Measurements from ENCODE around the gene TOR1B.
"Not testable (repeated sequence)": the region's sequence is repeated elsewhere in the genome, so short reads cannot be mapped to it uniquely, and the experiment has no call there.

TOR1B gene

DNA sequence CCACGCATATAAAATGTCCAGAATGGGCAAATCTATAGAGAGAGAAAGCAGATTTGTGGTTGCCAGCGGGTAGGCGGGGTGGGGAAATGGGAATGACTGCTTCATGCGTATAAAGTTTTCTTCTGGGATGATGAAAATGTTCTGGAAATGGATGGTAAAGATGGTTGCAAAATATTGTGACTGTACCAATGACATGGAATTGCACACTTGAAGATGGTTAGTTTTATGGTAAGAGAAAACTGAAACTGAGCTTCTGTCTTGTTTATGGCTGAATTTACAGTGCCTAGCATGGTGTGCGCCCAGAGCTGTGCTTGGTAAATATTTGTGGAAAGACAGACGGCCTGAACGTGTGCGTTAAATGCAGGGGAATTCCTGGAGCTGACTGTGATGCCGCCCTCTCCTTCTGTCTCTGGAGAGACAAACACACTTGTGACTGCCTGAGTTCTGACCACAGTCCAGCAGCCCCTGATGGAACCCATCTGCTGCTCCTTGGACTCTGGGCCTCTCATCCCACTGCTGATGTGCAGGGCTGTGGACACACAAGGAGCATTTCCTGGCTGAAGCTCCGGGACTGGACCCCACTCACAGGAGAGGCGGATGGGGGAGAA, 41.6 kb upstream of the TOR1B start:
- TF ChIP-seq, protein P1, sequence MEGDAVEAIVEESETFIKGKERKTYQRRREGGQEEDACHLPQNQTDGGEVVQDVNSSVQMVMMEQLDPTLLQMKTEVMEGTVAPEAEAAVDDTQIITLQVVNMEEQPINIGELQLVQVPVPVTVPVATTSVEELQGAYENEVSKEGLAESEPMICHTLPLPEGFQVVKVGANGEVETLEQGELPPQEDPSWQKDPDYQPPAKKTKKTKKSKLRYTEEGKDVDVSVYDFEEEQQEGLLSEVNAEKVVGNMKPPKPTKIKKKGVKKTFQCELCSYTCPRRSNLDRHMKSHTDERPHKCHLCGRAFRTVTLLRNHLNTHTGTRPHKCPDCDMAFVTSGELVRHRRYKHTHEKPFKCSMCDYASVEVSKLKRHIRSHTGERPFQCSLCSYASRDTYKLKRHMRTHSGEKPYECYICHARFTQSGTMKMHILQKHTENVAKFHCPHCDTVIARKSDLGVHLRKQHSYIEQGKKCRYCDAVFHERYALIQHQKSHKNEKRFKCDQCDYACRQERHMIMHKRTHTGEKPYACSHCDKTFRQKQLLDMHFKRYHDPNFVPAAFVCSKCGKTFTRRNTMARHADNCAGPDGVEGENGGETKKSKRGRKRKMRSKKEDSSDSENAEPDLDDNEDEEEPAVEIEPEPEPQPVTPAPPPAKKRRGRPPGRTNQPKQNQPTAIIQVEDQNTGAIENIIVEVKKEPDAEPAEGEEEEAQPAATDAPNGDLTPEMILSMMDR (IDR thresholded peaks at IDR 0.05; ENCODE audit: borderline replicate concordance, control extremely low read depth, extremely low read depth, insufficient read depth, missing control alignments) = no peak
- in situ Hi-C loops (cut with MboI; ENCODE audit: low sequenced_read_pairs, unreplicated experiment) = no loop called here
- DNase-seq (ENCODE audit: low spot score) = no peak

DNA sequence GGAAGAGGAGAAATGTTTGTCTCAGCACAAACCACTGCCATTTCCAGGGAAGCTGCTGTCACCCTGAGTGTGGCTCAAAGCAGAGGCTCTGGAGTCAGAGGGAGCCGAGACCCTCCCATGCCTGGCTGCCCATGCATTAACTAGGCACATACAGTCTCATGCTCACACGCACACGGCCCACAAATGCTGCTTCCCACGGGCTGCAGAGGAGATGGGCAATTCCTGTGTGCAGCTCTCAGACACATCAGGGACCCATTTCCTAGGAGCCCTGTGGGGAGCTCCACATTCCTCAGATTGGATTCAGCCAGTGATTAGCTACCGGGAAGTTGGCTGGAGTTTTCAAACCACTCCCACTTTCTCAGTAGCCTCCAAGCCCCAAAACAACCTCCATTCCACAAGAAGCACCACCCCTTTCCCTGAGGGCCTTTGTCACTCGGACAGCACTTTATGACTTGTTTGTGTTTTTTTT, 41.0 kb upstream of the TOR1B start:
- TF ChIP-seq, protein P1 (IDR thresholded peaks at IDR 0.05; ENCODE audit: borderline replicate concordance, control extremely low read depth, extremely low read depth, insufficient read depth, missing control alignments) = no peak
- DNase-seq (ENCODE audit: low spot score) = no peak
- in situ Hi-C loops (cut with MboI; ENCODE audit: low sequenced_read_pairs, unreplicated experiment) = no loop called here

DNA sequence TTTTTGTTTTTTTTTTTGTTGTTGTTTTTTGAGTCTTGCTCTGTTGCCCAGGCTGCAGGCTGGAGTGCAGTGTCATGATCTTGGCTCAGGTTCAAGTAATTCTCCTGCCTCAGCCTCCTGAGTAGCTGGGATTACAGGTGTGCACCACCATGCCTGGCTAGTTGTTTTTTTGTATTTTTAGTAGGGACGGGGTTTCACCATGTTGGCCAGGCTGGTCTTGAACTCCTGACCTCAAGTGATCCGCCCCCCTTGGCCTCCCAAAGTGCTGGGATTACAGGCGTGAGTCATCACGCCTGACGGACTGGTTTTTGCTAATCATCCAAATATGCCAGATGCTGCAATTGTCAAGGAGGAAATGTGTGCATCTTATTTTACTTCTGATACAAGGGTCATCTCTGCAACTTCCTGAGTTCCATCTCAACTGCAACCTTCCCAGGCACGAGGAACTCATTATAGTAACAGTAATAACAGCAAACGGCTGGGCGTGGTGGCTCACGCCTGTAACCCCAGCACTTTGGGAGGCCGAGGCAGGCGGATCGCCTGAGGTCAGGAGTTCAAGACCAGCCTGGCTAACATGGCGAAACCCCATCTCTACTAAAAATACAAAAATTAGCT, 40.5 kb upstream of the TOR1B start:
- DNase-seq (ENCODE audit: low spot score); in situ Hi-C loops (cut with MboI; ENCODE audit: low sequenced_read_pairs, unreplicated experiment): not testable (repeated sequence)

DNA sequence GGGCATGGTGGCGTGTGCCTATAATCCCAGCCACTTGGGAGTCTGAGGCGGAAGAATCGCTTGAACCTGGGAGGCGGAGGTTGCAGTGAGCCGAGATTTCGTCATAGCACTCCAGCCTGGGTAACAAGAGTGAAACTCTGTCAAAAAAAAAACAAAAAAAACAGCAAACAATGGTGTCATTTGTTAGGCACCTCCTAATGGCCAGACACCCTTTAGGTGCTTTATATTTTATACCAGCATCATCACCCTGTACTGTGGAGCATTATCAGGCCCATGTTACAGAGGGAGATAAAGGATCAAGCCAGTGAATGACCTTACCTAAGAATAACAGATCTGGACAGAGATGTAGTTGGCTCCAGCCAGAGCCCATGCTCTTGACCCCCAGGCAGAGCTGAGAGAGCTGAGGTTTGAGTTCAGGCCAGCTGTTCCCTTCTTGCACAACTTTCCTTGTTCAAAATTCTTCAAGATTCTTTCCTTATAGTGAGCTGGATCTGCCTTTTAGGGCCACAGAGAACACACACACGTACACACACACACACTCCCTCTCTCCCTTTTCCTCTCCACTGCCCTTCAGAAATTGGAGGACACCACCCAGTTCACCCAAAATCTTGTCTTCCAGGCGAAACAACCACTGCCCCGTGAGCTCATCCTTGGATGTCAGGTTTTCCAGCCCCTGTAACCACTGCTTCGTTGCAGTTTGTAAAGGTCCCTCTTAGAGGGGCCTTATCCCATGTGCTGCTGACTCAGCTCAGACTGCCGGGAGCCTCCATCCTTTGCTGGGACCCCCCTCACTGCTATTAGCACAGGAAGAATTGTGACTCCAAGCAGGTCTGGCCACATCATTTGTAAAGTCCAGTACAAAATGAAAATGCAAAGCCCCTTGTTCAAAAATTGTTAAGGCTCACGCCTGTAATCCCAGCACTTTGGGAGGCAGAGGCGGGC, 39.7 kb upstream of the TOR1B start:
- no peak for DNase-seq (ENCODE audit: low spot score)
- in situ Hi-C loops (cut with MboI; ENCODE audit: low sequenced_read_pairs, unreplicated experiment) = no loop called here
- TF ChIP-seq, protein P1 (IDR thresholded peaks at IDR 0.05; ENCODE audit: borderline replicate concordance, control extremely low read depth, extremely low read depth, insufficient read depth, missing control alignments) = no peak

DNA sequence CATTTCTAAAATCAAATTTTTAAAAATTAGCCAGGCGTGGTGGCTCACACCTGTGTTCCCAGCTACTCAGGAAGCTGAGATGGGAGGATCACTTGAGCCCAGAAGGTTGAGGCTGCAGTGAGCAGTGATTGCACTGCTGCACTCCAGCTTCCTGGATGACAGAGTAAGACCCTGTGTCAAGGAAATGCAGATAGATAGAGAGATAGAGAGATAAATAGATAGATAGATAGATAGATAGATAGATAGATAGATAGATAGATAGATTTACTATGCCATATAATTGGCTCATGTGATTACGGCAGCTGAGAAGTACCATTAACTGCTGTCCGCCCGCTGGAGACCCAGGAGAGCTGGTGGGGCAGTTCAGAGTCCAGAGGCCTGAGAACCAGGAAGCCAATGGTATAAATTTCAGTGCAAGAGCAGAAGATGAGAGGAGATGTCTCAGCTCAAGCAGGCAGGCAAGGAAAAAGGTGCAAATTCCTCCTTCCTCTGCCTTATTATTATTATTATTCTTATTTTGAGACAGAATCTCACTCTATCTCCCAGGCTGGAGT, 37.1 kb upstream of the TOR1B start:
- DNase-seq (ENCODE audit: low spot score) = no peak
- in situ Hi-C loops (cut with MboI; ENCODE audit: low sequenced_read_pairs, unreplicated experiment) = no loop called here
- TF ChIP-seq, protein P1 (IDR thresholded peaks at IDR 0.05; ENCODE audit: borderline replicate concordance, control extremely low read depth, extremely low read depth, insufficient read depth, missing control alignments) = no peak

- no peak for DNase-seq (ENCODE audit: low spot score)
- TF ChIP-seq, protein P1 (IDR thresholded peaks at IDR 0.05; ENCODE audit: borderline replicate concordance, control extremely low read depth, extremely low read depth, insufficient read depth, missing control alignments) = no peak
- in situ Hi-C loops (cut with MboI; ENCODE audit: low sequenced_read_pairs, unreplicated experiment) = no loop called here
These were observed 34.5 kb upstream of the TOR1B start for GRCh38 chr9:129768486-129768885.

Measured in GM13976 (cell line).